GM06990 (cell line): ENCODE results near the gene SEPTIN6.

ENCODE experiments used
- DNase-seq: peaks from one replicate; pipeline ENCODE4 v3.0.0-alpha.2; 2011; ENCODE audit not compliant: insufficient read length; ENCODE audit errors: extremely low read depth
- H3K27me3 ChIP-seq: replicated peaks from 2 replicates; pipeline ENCODE4 v1.6.0; 2011; ENCODE audit warnings: low read length; ENCODE audit not compliant: control insufficient read depth, insufficient read depth
- H3K36me3 ChIP-seq: 2 replicates; pipeline ENCODE4 v1.5.1; 2011; ENCODE audit warnings: low read length; ENCODE audit not compliant: control insufficient read depth, insufficient read depth
- H3K4me3 ChIP-seq: replicated peaks from 2 replicates; pipeline ENCODE4 v1.5.1; 2011; ENCODE audit warnings: low read depth, mild to moderate bottlenecking, control low read depth, low read length
- CTCF ChIP-seq: IDR thresholded peaks from 2 replicates; pipeline ENCODE4 v1.5.1; 2011; ENCODE audit warnings: low read length, control low read depth, mild to moderate bottlenecking, inconsistent platforms; ENCODE audit not compliant: insufficient read depth, poor library complexity, severe bottlenecking

Gene SEPTIN6

GRCh38 chrX:119682019-119682989, 10.7 kb downstream of the SEPTIN6 start:
- peak overlapping the region; percentile 16 for H3K4me3 ChIP-seq
- H3K27me3 ChIP-seq = no peaks in the 10 kb centered on the region
- DNase-seq = peak; percentile 58
- TF ChIP-seq CTCF = no peak
- H3K36me3 ChIP-seq = no peaks in the 10 kb centered on the region

GRCh38 chrX:119677654-119677981, 15.3 kb downstream of the SEPTIN6 start:
- Histone ChIP-seq H3K36me3 (peaks cover 3% of the 10 kb centered on the region), H3K27me3 (no peaks in the 10 kb centered on the region), H3K4me3 (no peak overlapping the region; the same call in 1 of the 2 replicates)
- no peak for DNase-seq
- no peak for TF ChIP-seq CTCF

DNA sequence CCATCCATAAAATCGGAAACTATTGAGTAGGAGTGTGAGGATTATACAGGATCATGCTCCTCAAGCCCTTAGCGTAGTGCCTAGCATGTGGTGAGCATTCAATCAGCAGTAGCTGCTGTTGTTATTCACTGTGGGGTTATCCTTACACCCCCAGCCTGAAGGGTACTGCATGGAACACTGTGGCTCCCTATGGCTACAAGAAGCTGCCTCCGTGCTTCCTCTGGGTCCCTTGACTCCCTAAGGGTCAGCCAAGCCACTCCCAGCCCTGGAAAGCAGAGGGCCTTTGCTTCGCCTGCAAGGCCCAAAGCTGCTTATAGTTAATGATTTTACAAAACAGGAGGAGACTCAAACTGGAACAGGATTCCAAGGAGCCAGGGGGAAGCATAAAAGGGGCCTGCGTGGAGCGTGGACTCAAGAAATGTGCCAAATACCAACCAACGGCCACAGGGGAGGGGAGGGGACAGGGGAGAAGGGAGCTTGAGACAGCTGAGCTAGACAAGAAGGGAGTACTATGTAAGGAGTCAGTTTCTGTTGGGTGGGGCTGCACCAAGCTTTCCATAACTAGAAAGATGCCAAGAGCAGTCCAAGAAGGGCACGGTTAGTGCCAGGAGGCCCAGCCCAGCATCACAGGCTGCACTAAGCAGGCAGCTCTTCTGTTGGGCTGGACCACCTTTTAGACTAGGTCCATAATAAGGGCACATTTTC, 15.9 kb downstream of the SEPTIN6 start:
- Histone ChIP-seq H3K36me3 (peaks cover 5% of the 10 kb centered on the region), H3K27me3 (no peaks in the 10 kb centered on the region), H3K4me3 (no peak overlapping the region; the same call in 1 of the 2 replicates)
- DNase-seq = no peak
- no peak for TF ChIP-seq CTCF

GRCh38 chrX:119673336-119673735, 19.6 kb downstream of the SEPTIN6 start:
- Histone ChIP-seq H3K36me3 (peaks cover 17% of the 10 kb centered on the region), H3K27me3 (no peaks in the 10 kb centered on the region), H3K4me3 (no peak overlapping the region)
- TF ChIP-seq CTCF = no peak
- no peak for DNase-seq

DNA sequence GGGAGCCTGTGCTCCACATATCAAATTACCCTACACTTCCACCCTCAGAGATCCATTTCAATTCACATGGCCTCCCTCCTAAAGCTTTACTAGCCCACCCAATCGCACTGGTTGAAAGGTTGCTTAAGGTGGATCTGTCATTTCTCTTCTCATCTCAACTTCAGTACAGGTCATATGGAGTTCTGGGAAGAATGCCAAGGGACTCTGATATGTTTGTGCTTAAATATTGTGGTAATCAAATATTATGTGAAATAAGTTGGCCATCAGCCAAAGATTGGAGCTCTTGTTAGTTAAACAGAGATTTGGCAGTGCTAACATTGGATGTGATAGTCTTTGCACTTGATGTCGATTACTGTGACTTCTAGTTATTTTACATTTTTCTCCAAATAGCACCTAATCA, 20.5 kb downstream of the SEPTIN6 start:
- TF ChIP-seq CTCF = no peak
- Histone ChIP-seq H3K27me3 (no peaks in the 10 kb centered on the region), H3K4me3 (no peak overlapping the region), H3K36me3 (peaks cover 17% of the 10 kb centered on the region)
- DNase-seq = no peak
